GM12878 (cell line): ENCODE measurements around the gene NMNAT1. TPM values are rescaled to one million over a fixed set of nuclear protein-coding genes. Genes with fewer than 3 reads are reported as not detected.

Experiments used
- ATAC-seq: fragments of 200-7000 bp; cut with Tn5 transposase; 3 replicates; pipeline ENCODE4 v1.9.1; 2020; ENCODE audit warnings: mild to moderate bottlenecking, moderate library complexity
- BruUV-seq: library from RNA; stranded (reverse); fragments of 400-500 nt; replicated peaks from 2 replicates; lab custom pipeline; 2021; lab: Mats Ljungman, UMichigan
- CTCF ChIA-PET: fragments of 300-600 bp; sonication (Branson Sonifier 250); formaldehyde crosslinking; extraction: SDS; loops from one replicate; lab custom pipeline; 2021; ENCODE audit warnings: inconsistent platforms; lab: Yijun Ruan, JAX
- POLR2A ChIA-PET: fragments of 350-600 bp; formaldehyde crosslinking; extraction: SDS; loops from one replicate; lab custom pipeline; 2021; ENCODE audit warnings: inconsistent platforms; lab: Charles Lee
- RAD21 ChIA-PET: fragments of 300-600 bp; sonication (Branson Sonifier 250); formaldehyde crosslinking; loops from one replicate; lab custom pipeline; 2023; ENCODE audit warnings: antibody characterized with exemption; ENCODE audit not compliant: unreplicated experiment; lab: Charles Lee
- SMC1A ChIA-PET: fragments of 300-600 bp; sonication (Branson Sonifier 250); formaldehyde crosslinking; loops from one replicate; lab custom pipeline; 2023; ENCODE audit not compliant: unreplicated experiment, uncharacterized antibody; lab: Charles Lee
- DNase-seq: peaks from one replicate; pipeline ENCODE4 v3.0.0-alpha.2; 2011; ENCODE audit warnings: low read depth, low spot score
- FAIRE-seq: peaks from 3 replicates; lab custom pipeline; 2011; peaks lifted over from hg19 to GRCh38; lab: Jason Lieb, UNC
- H2AFZ ChIP-seq: 2 replicates; pipeline ENCODE4 v1.6.0; 2011; ENCODE audit warnings: low read depth, low read length, control low read depth; ENCODE audit not compliant: control insufficient read depth
- H3K27ac ChIP-seq: 2 replicates; pipeline ENCODE4 v1.5.1; 2011; ENCODE audit warnings: control low read depth; ENCODE audit not compliant: control insufficient read depth, insufficient read depth
- H3K27me3 ChIP-seq, 2 experiments: replicated peaks in 1 of 2; 2 replicates each; pipeline versions ENCODE4 v1.6.0 to v1.6.1; 2011; ENCODE audit warnings: low read length in 1 of 2; ENCODE audit not compliant: control insufficient read depth in 2 of 2, insufficient read depth in 2 of 2
- H3K36me3 ChIP-seq, 2 experiments: 2 replicates each; pipeline ENCODE4 v1.5.1; 2011; ENCODE audit warnings: low read length in 1 of 2; ENCODE audit not compliant: control insufficient read depth in 2 of 2, insufficient read depth in 2 of 2
- H3K4me1 ChIP-seq: 2 replicates; pipeline ENCODE4 v1.6.1; 2011; ENCODE audit warnings: mild to moderate bottlenecking, low read length, moderate library complexity, mixed read lengths; ENCODE audit not compliant: control insufficient read depth, insufficient read depth
- H3K4me2 ChIP-seq: 2 replicates; pipeline ENCODE4 v1.6.0; 2011; ENCODE audit warnings: control low read depth; ENCODE audit not compliant: control insufficient read depth, insufficient read depth
- H3K4me3 ChIP-seq: fragments of 200-600 bp; sonication (generic); 2 replicates; pipeline ENCODE4 v1.5.1; 2016
- H3K79me2 ChIP-seq: 2 replicates; pipeline ENCODE4 v1.6.0; 2011; ENCODE audit warnings: low read length; ENCODE audit not compliant: control insufficient read depth, insufficient read depth
- H3K9ac ChIP-seq: 2 replicates; pipeline ENCODE4 v1.8.0; 2011; ENCODE audit warnings: low read length, control low read depth, mixed read lengths; ENCODE audit not compliant: control insufficient read depth, insufficient read depth
- H3K9me3 ChIP-seq: replicated peaks from 3 replicates; pipeline ENCODE4 v1.5.1; 2011; ENCODE audit warnings: mild to moderate bottlenecking, low read length; ENCODE audit not compliant: control insufficient read depth, insufficient read depth
- H4K20me1 ChIP-seq: 2 replicates; pipeline ENCODE4 v1.6.0; 2011; ENCODE audit not compliant: control insufficient read depth, insufficient read depth
- ATF3 ChIP-seq: IDR thresholded peaks from 2 replicates; pipeline ENCODE4 v1.6.1; 2011; ENCODE audit warnings: low read depth, mild to moderate bottlenecking, low read length, moderate library complexity, borderline replicate concordance; ENCODE audit errors: extremely low read depth
- BMI1 ChIP-seq: fragments of 450-650 bp; IDR thresholded peaks from 2 replicates; pipeline ENCODE4 v1.6.1; 2016; ENCODE audit warnings: mild to moderate bottlenecking, moderate library complexity, borderline replicate concordance
- BRCA1 ChIP-seq: IDR thresholded peaks from 2 replicates; pipeline ENCODE4 v1.6.1; 2011; ENCODE audit warnings: low read depth, low read length, improper control_type of control experiment
- CREB1 ChIP-seq: IDR thresholded peaks from 2 replicates; pipeline ENCODE4 v1.6.1; 2012; ENCODE audit warnings: low read depth, mild to moderate bottlenecking, inconsistent platforms
- FOXM1 ChIP-seq: IDR thresholded peaks from 2 replicates; pipeline ENCODE4 v1.6.1; 2012; ENCODE audit warnings: low read depth, mild to moderate bottlenecking, inconsistent platforms, low read length, moderate library complexity
- GABPA ChIP-seq: IDR thresholded peaks from 2 replicates; pipeline ENCODE4 v1.6.1; 2014; ENCODE audit warnings: antibody characterized with exemption, low read depth, mild to moderate bottlenecking, inconsistent platforms
- KDM1A ChIP-seq: fragments of 200-600 bp; sonication (generic); IDR thresholded peaks from 2 replicates; pipeline ENCODE4 v1.6.1; 2016; ENCODE audit warnings: borderline replicate concordance
- MAX ChIP-seq: IDR thresholded peaks from 2 replicates; pipeline ENCODE4 v1.6.1; 2012; ENCODE audit warnings: low read depth, low read length, improper control_type of control experiment
- PML ChIP-seq: IDR thresholded peaks from 2 replicates; pipeline ENCODE4 v1.6.1; 2012; ENCODE audit warnings: low read length, inconsistent platforms
- ZNF207 ChIP-seq: fragments of 450-650 bp; IDR thresholded peaks from 2 replicates; pipeline ENCODE4 v1.6.1; 2014; ENCODE audit warnings: antibody characterized with exemption, mild to moderate bottlenecking, borderline replicate concordance
- WGBS: methylation state at CpG from one replicate; pipeline ENCODE4 v1.1.6; 2016; ENCODE audit warnings: low lambda C conversion rate; ENCODE audit not compliant: insufficient replicate concordance, insufficient coverage; ENCODE audit errors: missing lambda C conversion rate; 5-methylcytosine and 5-hydroxymethylcytosine counted together
- in situ Hi-C: fragments of 300-500 bp; cut with MboI; formaldehyde crosslinking; loops from 9 replicates; pipeline ENCODE4 v1.14.3; 2018; ENCODE audit warnings: mixed read lengths
- intact Hi-C: fragments of 100-400 bp; cut with micrococcal nuclease; formaldehyde crosslinking; loops from one replicate; pipeline ENCODE4 v1.14.2; 2022; ENCODE audit not compliant: unreplicated experiment
- polyA plus RNA-seq, 11 experiments: library from polyadenylated mRNA; depleted of rRNA in 4 of 11; unstranded in 6 of 11; stranded (reverse) in 5 of 11; fragments of >200 nt; fragmentation: Nextera tagmentation in 4 of 11; fragmentation: Illumina TruSeq in 1 of 11; extraction: Ambion mirVana in 4 of 11; extraction: Trizol in 1 of 11; gene quantifications; 1 replicate in 1 of 11; 2 replicates in 10 of 11; pipeline versions ENCODE4 v1.2.1 to v1.2.3, GENCODE V29; 2011 to 2016; ENCODE audit warnings: inconsistent platforms in 2 of 11, missing spikeins in 2 of 11, low read depth in 1 of 11
- total RNA-seq, 4 experiments: library from RNA; depleted of rRNA in 3 of 4; stranded (reverse); fragments of >200 nt in 3 of 4; fragmentation: Illumina TruSeq in 1 of 4; extraction: Trizol in 1 of 4; gene quantifications; 2 replicates each; pipeline versions ENCODE4 v1.2.1 to v1.2.3, GENCODE V29; 2013 to 2021
- TF ChIP-seq, protein P1 (sequence below): fragments of 450-650 bp; formaldehyde crosslinking; IDR thresholded peaks from 2 replicates; pipeline ENCODE4 v1.4.0; 2020; ENCODE audit warnings: mild to moderate bottlenecking, moderate library complexity
- TF ChIP-seq, protein P2 (sequence below): fragments of 450-650 bp; IDR thresholded peaks from 2 replicates; pipeline ENCODE4 v1.6.1; 2018; ENCODE audit warnings: borderline replicate concordance, mild to moderate bottlenecking; ENCODE audit not compliant: partially characterized antibody
- TF ChIP-seq, protein P3 (sequence below): IDR thresholded peaks from 2 replicates; pipeline ENCODE4 v1.6.1; 2012; ENCODE audit warnings: low read length, inconsistent platforms

NMNAT1 gene
- total and polyA plus RNA-seq, 10 of the 15 experiments (the other 5 are each of a cell fraction or from before 2014, with no cell fraction given), result 7.2 to 16.7 (median 11.7) TPM

GRCh38 chr1:9903801-9904527 lies 39.3 kb upstream of the NMNAT1 start:
- in situ Hi-C loops (no loop called here), intact Hi-C loops (no loop called here)
- Histone ChIP-seq H3K9ac (peak overlapping the region; percentile 56; the same call in 1 of the 2 replicates), H3K4me2 (peak overlapping the region; percentile 30), H3K4me3 (no peak overlapping the region), H4K20me1 (no peaks in the 10 kb centered on the region), H3K27me3 (no peaks in the 10 kb centered on the region), H3K36me3 (no peaks in the 10 kb centered on the region), H3K9me3 (no peaks in the 10 kb centered on the region), H2AFZ (peak overlapping the region; percentile 58), H3K27ac (peak overlapping the region; percentile 69), H3K4me1 (peaks cover 31% of the 10 kb centered on the region), H3K79me2 (peaks cover 2% of the 10 kb centered on the region; the same call in 1 of the 2 replicates)
- peak; percentile 7 for FAIRE-seq
- WGBS, result 9% methylated on average over 9 of the region's 9 CpGs
- ChIA-PET POLR2A (no interaction called here), RAD21 (no interaction called here), SMC1A (interaction anchor here (0.9 to 1.8 kb wide), 7 partner anchors 10 to 310 kb away, joined by 3 to 6 read pairs (median 4); no protein-coding TSS in a partner anchor), CTCF (interaction anchor here (0.6 to 1.6 kb wide), 8 partner anchors 11 to 119 kb away, joined by 3 to 6 read pairs (median 4); no protein-coding TSS in a partner anchor)
- no TSS peak for BruUV-seq
- ATAC-seq, result peak; percentile 58
- DNase-seq, result no peak
- TF ChIP-seq, protein P1, sequence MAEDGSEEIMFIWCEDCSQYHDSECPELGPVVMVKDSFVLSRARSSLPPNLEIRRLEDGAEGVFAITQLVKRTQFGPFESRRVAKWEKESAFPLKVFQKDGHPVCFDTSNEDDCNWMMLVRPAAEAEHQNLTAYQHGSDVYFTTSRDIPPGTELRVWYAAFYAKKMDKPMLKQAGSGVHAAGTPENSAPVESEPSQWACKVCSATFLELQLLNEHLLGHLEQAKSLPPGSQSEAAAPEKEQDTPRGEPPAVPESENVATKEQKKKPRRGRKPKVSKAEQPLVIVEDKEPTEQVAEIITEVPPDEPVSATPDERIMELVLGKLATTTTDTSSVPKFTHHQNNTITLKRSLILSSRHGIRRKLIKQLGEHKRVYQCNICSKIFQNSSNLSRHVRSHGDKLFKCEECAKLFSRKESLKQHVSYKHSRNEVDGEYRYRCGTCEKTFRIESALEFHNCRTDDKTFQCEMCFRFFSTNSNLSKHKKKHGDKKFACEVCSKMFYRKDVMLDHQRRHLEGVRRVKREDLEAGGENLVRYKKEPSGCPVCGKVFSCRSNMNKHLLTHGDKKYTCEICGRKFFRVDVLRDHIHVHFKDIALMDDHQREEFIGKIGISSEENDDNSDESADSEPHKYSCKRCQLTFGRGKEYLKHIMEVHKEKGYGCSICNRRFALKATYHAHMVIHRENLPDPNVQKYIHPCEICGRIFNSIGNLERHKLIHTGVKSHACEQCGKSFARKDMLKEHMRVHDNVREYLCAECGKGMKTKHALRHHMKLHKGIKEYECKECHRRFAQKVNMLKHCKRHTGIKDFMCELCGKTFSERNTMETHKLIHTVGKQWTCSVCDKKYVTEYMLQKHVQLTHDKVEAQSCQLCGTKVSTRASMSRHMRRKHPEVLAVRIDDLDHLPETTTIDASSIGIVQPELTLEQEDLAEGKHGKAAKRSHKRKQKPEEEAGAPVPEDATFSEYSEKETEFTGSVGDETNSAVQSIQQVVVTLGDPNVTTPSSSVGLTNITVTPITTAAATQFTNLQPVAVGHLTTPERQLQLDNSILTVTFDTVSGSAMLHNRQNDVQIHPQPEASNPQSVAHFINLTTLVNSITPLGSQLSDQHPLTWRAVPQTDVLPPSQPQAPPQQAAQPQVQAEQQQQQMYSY (CRISPR knock-in tag), result no peak
- no peak for TF ChIP-seq KDM1A
- 0 out of 2 replicates have a peak, but pooled peaks have one; percentile 43 for TF ChIP-seq GABPA
- TF ChIP-seq ZNF207, result no peak
- TF ChIP-seq, protein P2, sequence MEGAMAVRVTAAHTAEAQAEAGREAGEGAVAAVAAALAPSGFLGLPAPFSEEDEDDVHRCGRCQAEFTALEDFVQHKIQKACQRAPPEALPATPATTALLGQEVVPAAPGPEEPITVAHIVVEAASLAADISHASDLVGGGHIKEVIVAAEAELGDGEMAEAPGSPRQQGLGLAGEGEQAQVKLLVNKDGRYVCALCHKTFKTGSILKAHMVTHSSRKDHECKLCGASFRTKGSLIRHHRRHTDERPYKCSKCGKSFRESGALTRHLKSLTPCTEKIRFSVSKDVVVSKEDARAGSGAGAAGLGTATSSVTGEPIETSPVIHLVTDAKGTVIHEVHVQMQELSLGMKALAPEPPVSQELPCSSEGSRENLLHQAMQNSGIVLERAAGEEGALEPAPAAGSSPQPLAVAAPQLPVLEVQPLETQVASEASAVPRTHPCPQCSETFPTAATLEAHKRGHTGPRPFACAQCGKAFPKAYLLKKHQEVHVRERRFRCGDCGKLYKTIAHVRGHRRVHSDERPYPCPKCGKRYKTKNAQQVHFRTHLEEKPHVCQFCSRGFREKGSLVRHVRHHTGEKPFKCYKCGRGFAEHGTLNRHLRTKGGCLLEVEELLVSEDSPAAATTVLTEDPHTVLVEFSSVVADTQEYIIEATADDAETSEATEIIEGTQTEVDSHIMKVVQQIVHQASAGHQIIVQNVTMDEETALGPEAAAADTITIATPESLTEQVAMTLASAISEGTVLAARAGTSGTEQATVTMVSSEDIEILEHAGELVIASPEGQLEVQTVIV, result no peak
- TF ChIP-seq ATF3, result no peak
- no peak for TF ChIP-seq BMI1
- no peak; the same call in 1 of the 2 replicates for TF ChIP-seq FOXM1
- TF ChIP-seq, protein P3, sequence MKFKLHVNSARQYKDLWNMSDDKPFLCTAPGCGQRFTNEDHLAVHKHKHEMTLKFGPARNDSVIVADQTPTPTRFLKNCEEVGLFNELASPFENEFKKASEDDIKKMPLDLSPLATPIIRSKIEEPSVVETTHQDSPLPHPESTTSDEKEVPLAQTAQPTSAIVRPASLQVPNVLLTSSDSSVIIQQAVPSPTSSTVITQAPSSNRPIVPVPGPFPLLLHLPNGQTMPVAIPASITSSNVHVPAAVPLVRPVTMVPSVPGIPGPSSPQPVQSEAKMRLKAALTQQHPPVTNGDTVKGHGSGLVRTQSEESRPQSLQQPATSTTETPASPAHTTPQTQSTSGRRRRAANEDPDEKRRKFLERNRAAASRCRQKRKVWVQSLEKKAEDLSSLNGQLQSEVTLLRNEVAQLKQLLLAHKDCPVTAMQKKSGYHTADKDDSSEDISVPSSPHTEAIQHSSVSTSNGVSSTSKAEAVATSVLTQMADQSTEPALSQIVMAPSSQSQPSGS, result peak; percentile 61; the same call in 1 of the 2 replicates
- TF ChIP-seq CREB1, result no peak
- TF ChIP-seq BRCA1, result no peak
- no peak for TF ChIP-seq PML
- TF ChIP-seq MAX, result no peak
